OCI-LY1 (cell line): ENCODE data around the gene S1PR5.

Experiments used
- H2AFZ ChIP-seq: fragments of 200-600 bp; sonication (generic), shearing (Covaris generic); 2 replicates; pipeline ENCODE4 v1.6.0; 2014; ENCODE audit warnings: antibody characterized with exemption, mild to moderate bottlenecking, low read length
- H3F3A ChIP-seq: fragments of 200-600 bp; sonication (generic), shearing (Covaris generic); 2 replicates; pipeline ENCODE4 v1.6.0; 2014; ENCODE audit warnings: mild to moderate bottlenecking, antibody characterized with exemption, low read length, moderate library complexity; ENCODE audit not compliant: insufficient read depth
- H3K27ac ChIP-seq: fragments of 200-600 bp; sonication (generic); 2 replicates; pipeline ENCODE4 v1.5.1; 2014; ENCODE audit warnings: low read length, mixed run types, mild to moderate bottlenecking, low read depth; ENCODE audit not compliant: poor library complexity, severe bottlenecking
- H3K27me3 ChIP-seq: fragments of 200-600 bp; sonication (generic); 2 replicates; pipeline ENCODE4 v1.6.0; 2014; ENCODE audit warnings: antibody characterized with exemption, mild to moderate bottlenecking, low read length, moderate library complexity; ENCODE audit not compliant: insufficient read depth
- H3K36me3 ChIP-seq: fragments of 200-600 bp; sonication (generic); 2 replicates; pipeline ENCODE4 v1.6.1; 2014; ENCODE audit warnings: mild to moderate bottlenecking, antibody characterized with exemption, low read length, moderate library complexity, mixed read lengths; ENCODE audit not compliant: insufficient read depth
- H3K4me1 ChIP-seq: fragments of 200-600 bp; sonication (generic); 2 replicates; pipeline ENCODE4 v1.5.1; 2014; ENCODE audit warnings: mild to moderate bottlenecking, low read length, moderate library complexity; ENCODE audit not compliant: insufficient read depth, severe bottlenecking
- H3K4me2 ChIP-seq: fragments of 200-600 bp; sonication (generic), shearing (Covaris generic); 2 replicates; pipeline ENCODE4 v1.6.1; 2014; ENCODE audit warnings: low read length
- H3K4me3 ChIP-seq: fragments of 200-600 bp; sonication (generic); 2 replicates; pipeline ENCODE4 v1.5.1; 2014; ENCODE audit warnings: low read length, low read depth, mild to moderate bottlenecking, mixed read lengths; ENCODE audit not compliant: poor library complexity, severe bottlenecking
- H3K79me2 ChIP-seq: fragments of 200-600 bp; shearing (Covaris generic); 2 replicates; pipeline ENCODE4 v1.6.1; 2016; ENCODE audit warnings: mixed run types, low read length, mixed read lengths; ENCODE audit not compliant: insufficient read depth
- H3K9ac ChIP-seq: fragments of 200-600 bp; sonication (generic), shearing (Covaris generic); 2 replicates; pipeline ENCODE4 v1.6.1; 2014; ENCODE audit warnings: mild to moderate bottlenecking, low read length, mixed read lengths
- H3K9me2 ChIP-seq: fragments of 200-600 bp; sonication (generic), shearing (Covaris generic); 2 replicates; pipeline ENCODE4 v1.6.1; 2014; ENCODE audit warnings: low read depth, mild to moderate bottlenecking, low read length, mixed read lengths
- H3K9me3 ChIP-seq: fragments of 200-600 bp; shearing (Covaris generic); 2 replicates; pipeline ENCODE4 v1.6.1; 2014; ENCODE audit warnings: low read length, mixed read lengths
- H4K20me1 ChIP-seq: fragments of 200-600 bp; sonication (generic), shearing (Covaris generic); 2 replicates; pipeline ENCODE4 v1.6.0; 2016; ENCODE audit warnings: mild to moderate bottlenecking, low read length; ENCODE audit not compliant: insufficient read depth
- EZH2 ChIP-seq: fragments of 200-600 bp; sonication (generic), shearing (Covaris generic); IDR thresholded peaks from 2 replicates; pipeline ENCODE4 v1.8.0; 2017; ENCODE audit warnings: borderline replicate concordance, mixed run types, mild to moderate bottlenecking, antibody characterized with exemption, low read length, moderate library complexity, mixed read lengths
- TF ChIP-seq, protein P1 (sequence below): fragments of 200-600 bp; sonication (generic), shearing (Covaris generic); IDR thresholded peaks from 2 replicates; pipeline ENCODE4 v1.5.1; 2017; ENCODE audit warnings: mild to moderate bottlenecking, antibody characterized with exemption, low read length, moderate library complexity, mixed read lengths

Gene S1PR5

GRCh38 chr19:10468133-10468532, 49.1 kb downstream of the S1PR5 start:
- TF ChIP-seq, protein P1, sequence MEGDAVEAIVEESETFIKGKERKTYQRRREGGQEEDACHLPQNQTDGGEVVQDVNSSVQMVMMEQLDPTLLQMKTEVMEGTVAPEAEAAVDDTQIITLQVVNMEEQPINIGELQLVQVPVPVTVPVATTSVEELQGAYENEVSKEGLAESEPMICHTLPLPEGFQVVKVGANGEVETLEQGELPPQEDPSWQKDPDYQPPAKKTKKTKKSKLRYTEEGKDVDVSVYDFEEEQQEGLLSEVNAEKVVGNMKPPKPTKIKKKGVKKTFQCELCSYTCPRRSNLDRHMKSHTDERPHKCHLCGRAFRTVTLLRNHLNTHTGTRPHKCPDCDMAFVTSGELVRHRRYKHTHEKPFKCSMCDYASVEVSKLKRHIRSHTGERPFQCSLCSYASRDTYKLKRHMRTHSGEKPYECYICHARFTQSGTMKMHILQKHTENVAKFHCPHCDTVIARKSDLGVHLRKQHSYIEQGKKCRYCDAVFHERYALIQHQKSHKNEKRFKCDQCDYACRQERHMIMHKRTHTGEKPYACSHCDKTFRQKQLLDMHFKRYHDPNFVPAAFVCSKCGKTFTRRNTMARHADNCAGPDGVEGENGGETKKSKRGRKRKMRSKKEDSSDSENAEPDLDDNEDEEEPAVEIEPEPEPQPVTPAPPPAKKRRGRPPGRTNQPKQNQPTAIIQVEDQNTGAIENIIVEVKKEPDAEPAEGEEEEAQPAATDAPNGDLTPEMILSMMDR: no peak
- TF ChIP-seq EZH2: no peak
- H3K79me2 ChIP-seq: no peaks in the 10 kb centered on the region
- H3K9me2 ChIP-seq: no peaks in the 10 kb centered on the region
- no peak overlapping the region for H3K4me2 ChIP-seq
- no peaks in the 10 kb centered on the region for H3K9me3 ChIP-seq
- H3K36me3 ChIP-seq: no peaks in the 10 kb centered on the region
- no peaks in the 10 kb centered on the region for H3K4me1 ChIP-seq
- H3F3A ChIP-seq: no peaks in the 10 kb centered on the region
- H2AFZ ChIP-seq: no peak overlapping the region
- H3K9ac ChIP-seq: no peak overlapping the region
- H4K20me1 ChIP-seq: no peaks in the 10 kb centered on the region
- no peak overlapping the region for H3K4me3 ChIP-seq
- no peaks in the 10 kb centered on the region; the same call in none of the 2 replicates for H3K27me3 ChIP-seq
- no peak overlapping the region for H3K27ac ChIP-seq

GRCh38 chr19:10467104-10467706, 50.0 kb downstream of the S1PR5 start:
- no peak overlapping the region for H3K4me3 ChIP-seq
- H3K9ac ChIP-seq: no peak overlapping the region
- H2AFZ ChIP-seq: no peak overlapping the region
- no peaks in the 10 kb centered on the region for H4K20me1 ChIP-seq
- H3K9me3 ChIP-seq: no peaks in the 10 kb centered on the region
- no peaks in the 10 kb centered on the region for H3K4me1 ChIP-seq
- H3K27ac ChIP-seq: no peak overlapping the region
- TF ChIP-seq EZH2: no peak
- TF ChIP-seq, protein P1: no peak
- no peaks in the 10 kb centered on the region for H3F3A ChIP-seq
- no peaks in the 10 kb centered on the region for H3K9me2 ChIP-seq
- no peaks in the 10 kb centered on the region for H3K36me3 ChIP-seq
- no peaks in the 10 kb centered on the region for H3K79me2 ChIP-seq
- H3K27me3 ChIP-seq: no peaks in the 10 kb centered on the region; the same call in none of the 2 replicates
- H3K4me2 ChIP-seq: no peak overlapping the region

DNA sequence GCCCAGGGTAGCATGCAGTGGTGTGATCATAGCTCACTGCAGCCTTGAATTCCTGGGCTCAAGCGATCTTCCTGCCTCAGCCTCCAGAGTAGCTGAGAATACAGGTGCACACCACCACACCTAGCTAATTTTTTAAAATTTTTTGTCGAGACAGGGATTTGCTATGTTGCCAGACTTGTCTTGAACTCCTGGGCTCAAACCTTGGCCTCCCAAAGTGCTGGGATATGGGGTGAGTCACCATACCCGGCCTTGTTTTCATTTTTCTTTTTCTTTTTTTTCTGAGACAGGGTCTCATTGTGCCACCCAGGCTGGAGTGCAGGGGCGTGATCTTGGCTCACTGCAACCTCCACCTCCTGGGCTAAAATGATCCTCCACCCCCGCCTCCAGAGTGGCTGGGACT, 52.8 kb downstream of the S1PR5 start:
- Histone ChIP-seq H3K79me2 (no peaks in the 10 kb centered on the region), H3K27ac (no peak overlapping the region), H3K27me3 (no peaks in the 10 kb centered on the region; the same call in none of the 2 replicates), H3K9me2 (no peaks in the 10 kb centered on the region), H3K4me2 (no peak overlapping the region), H3K4me1 (peaks cover 5% of the 10 kb centered on the region), H2AFZ (no peak overlapping the region), H3F3A (no peaks in the 10 kb centered on the region), H3K9me3 (no peaks in the 10 kb centered on the region), H3K4me3 (no peak overlapping the region), H3K9ac (no peak overlapping the region), H3K36me3 (no peaks in the 10 kb centered on the region), H4K20me1 (no peaks in the 10 kb centered on the region)
- no peak for TF ChIP-seq EZH2
- TF ChIP-seq, protein P1: no peak
